Endometrium (tissue), 2 donors: Measurements from ENCODE around the gene CNTN5.
"Not testable (repeated sequence)": the region's sequence is repeated elsewhere in the genome, so short reads cannot be mapped to it uniquely, and the experiment has no call there.

Source experiments
- FAIRE-seq: peaks from 2 replicates; lab custom pipeline; 2012; peaks lifted over from hg19 to GRCh38; lab: Jason Lieb, UNC
- donor health status: control.
- donor health status: control.

The CNTN5 gene

DNA sequence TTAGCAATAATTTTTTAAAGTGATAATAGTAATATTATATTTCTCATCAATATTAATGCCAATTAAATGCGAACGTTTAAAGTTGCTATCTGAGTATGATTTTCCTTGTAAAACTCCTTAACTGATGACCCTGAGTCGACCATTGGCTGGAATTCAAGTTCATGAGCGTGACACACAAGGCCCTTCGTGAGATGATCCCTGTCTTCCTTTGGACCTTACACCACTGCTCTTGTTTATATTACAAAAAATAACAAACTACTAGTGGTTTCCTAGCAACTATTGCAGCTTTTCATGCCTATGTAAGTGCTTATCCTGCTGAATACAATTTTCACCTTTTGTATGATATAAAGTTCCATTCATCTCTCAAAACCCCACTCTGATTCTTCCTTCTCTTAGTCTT lies 752.9 kb downstream of the CNTN5 start:
- FAIRE-seq = no peak

DNA sequence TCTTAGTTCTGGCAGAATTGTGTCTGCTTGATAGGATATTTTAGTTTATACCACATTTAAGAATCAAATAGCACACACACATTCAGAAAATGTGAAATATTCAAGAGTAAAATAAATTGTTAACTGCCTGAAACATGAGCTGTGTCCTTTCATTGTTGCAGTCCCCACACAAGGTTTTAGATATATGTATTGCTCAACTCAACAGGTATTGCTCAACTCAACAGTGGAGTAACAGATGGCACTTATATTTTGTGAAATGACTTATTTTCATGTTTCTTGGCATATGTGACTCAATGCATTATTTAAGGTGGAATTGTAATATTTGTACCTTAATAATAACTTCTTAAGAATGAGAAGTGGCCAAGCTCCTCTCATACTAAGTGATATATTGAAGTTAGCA lies 760.3 kb downstream of the CNTN5 start:
- FAIRE-seq = no peak

DNA sequence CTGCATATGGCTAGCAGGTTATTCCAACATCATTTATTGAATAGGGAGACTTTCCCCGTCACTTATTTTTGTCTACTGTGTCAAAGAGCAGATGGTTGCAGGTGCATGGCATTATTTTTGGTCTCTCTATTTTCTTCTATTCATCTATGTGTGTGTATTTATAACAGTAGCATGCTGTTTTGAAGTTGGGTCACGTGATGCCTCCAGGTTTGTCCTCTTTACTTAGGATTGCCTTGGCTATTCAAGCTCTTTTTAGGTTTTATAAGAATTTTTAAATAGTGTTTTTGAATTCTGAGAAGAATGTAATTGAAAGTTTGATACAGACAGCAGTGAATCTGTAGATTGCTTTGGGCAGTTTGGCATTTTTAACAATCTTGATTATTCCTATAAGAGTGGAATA lies 770.6 kb downstream of the CNTN5 start:
- FAIRE-seq = no peak

DNA sequence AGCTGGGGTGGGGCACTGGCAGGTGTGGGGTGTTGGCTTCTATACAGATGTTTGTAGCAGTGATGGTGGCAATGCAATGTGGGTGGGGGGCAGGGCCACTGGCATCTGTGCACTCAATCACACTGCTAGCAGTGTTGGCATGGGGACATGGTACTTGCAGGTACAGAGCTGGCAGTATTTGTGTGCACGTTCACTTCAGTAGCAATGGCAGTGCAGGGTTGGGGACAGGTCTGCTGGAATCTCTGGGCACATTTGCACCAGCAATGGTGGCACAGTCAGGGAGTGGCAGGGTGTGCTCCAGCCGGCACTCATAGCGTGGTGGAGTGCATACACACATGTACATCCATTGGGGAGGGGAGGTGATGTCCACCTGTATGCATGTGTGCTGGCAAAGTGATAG lies 775.2 kb downstream of the CNTN5 start:
- no peak for FAIRE-seq

DNA sequence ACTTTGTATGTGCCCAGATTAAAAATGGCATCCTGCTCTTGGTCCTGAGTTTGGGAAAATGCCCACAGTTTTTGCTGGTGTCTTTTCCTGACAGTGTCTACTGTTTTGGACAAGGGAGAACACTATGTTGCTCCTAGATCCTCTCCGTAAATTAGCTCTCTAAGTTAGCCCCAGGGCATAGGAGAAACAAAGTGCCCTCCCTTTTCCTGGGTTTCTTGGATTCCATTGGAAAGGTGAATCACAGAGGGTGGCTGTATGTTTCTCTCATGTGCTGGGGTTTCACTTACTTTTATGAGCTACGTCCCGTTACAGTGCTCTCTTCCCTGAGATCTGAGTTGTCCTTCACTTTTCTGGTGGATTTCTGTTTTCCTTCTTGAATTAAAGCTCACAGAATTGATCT lies 782.8 kb downstream of the CNTN5 start:
- no peak for FAIRE-seq

DNA sequence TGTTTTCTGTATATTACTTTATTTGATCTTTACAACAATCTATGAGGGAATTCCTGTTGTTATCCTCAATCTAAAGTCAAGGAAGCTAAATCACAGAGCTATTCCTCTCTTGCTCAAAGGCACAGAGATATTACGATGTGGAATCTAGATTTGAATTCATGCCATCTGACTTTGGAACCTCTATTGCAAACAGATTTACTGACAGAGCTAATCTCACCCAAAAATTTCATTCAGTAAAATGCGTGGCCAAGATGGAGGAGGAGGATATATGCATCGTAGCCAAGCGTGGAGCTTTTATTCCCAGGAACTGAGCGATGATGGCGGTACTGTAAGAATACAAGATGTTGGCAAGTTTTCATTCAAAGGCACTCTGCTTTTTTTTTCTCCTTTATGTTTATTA lies 791.8 kb downstream of the CNTN5 start:
- no peak for FAIRE-seq

DNA sequence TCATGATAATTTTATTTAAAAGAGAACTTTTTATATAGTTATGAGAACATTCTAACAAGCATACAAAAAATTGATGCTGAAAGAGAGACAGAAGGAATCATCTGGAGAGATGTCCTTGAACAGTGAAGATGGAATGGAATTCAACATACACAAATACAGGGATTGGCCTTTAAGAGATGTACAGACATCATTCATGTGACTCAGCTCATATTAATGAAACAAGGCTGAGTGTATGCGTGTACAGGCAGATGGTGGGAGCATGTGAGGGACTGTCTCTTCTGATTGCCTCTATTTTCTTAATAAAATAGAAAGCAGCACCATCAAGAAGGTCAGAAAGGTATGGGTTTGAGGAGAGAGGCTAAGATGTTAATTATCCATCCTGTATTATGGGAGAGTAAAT lies 793.3 kb downstream of the CNTN5 start:
- no peak for FAIRE-seq

DNA sequence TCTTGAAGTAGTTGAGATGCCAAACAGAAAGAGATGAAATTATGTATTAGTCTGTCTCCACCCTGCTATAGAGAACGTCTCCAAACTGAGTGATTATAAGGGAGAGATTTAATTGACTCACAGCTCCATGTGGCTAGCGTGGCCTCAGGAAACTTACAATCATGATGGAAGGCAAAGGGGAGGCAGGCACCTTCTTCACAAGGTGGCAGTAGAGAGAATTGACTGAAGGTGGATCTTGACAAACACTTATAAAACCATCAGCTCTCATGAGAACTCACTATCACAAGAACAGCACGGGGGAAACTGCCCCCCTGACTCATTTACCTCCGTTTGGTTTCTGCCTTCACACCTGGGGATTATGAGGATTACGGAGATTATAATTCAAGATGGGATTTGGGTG lies 794.0 kb downstream of the CNTN5 start:
- FAIRE-seq = no peak

DNA sequence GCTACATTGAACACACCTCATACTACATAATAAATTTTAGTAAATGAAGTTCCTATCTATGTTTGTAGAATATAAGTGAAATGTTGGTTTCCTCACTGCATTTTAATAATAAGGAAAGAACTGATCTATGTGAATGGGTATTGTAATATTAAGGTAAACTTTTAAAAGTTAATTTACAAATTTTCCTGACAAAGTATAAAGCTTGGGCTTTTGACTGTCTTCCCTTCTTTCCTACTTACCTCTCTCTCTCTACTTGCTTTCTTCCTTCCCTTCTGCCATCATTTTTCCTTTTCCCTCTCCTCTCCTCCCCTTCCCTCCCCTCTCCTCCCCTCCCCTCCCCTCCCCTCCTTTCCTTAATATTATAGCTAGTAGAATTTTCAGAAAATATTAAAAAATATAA lies 798.2 kb downstream of the CNTN5 start:
- FAIRE-seq = no peak

DNA sequence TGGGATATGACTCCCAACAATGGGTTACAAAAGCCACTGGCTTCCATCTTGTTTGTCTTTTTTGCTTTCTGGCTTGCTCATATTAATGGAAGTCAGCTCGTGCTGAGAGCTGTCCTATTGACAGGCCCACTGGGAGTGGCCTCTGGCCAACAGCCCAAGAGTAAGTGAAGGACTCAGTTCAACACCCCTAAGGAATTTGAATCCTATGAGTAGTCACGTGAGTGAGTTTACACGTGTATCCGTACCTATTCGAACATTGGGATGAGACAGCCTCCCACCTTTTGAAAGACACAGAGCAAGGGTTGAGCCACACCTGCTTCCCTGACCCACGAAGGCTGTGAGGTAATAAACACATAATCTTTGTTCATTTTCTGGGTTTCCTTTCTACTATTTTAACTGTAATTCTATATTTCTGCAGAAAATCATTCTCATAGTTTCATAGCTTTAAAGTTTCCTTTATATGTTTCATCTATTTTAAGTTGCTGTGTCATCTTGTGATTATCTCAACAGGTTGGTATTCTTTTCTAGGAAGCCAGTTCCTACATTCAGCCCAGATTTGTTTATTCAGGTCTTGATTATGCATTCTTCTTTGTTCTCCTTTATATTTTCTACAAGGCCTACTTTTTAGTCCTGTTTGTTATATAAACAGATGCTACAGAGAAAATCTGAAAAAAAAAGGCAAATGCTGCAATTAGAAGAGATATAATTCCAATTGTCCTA lies 802.3 kb downstream of the CNTN5 start:
- no peak for FAIRE-seq

DNA sequence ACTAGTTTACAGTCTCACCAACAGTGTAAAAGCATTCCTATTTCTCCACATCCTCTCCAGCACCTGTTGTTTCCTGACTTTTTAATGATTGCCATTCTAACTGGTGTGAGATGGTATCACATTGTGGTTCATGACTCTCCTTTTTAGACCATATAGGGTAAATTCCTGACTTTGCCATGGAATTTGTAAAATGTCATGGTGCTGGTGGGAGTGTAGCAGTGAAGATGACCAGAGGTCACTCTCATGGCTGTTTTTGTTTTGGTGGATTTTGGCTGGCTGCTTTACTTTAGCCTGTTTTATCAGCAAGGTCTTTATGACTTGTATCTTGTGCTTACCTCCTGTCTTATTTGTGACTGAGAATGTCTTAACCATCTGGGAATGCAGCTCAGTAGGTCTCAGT lies 816.0 kb downstream of the CNTN5 start:
- FAIRE-seq = not testable (repeated sequence)

DNA sequence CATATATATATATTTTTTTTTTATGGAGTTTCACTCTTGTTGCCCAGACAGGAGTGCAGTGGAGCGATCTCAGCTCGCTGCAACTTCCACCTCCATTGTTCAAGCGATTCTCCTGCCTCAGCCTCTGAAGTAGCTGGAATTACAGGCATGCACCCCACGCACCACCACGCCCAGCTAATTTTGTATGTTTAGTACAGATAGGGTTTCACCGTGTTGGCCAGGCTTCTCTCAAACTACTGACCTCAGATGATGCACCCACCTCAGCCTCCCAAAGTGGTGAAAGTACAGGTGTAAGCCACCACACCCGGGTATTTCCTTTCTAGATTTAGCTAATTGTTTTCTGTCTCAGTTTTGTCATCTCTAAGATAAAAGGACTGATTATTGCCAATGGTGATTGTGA lies 821.1 kb downstream of the CNTN5 start:
- no peak for FAIRE-seq

DNA sequence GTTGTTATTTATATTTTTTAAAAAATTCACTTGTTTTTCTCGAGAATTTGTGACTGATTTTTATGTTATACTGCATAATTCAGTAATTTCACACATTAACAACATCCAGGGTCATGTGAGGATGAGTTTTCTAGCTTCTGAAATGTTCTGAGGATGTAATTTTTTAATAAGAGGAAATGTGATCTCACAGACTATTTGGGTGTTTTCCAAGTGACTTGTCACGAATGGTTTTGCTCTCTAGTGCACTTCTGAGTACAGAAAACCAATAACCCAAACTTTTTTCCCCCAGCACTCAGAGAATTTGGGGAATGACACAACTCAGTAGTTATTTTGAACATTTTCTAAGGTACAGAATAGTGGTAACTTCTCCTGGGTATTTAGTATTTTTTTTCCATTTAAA lies 845.2 kb downstream of the CNTN5 start:
- no peak for FAIRE-seq

DNA sequence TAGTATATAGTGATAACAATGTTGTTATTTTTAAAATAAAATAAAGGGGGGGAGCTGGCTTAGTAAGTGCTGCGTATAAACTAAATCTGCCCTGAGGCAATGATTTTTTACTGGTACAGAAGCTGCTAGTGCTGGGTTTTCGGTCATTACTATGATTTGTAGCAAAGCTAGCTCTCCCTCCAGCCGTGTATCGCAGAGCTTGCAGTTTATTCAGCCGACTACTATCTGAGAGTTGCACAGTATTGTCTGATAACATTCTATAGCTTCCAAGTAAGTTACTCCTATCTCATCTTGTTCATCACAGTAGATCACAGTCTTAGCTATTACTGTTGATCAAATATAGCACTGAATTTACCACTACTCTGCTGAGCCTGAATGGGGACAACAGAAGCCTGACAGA lies 860.9 kb downstream of the CNTN5 start:
- no peak for FAIRE-seq

DNA sequence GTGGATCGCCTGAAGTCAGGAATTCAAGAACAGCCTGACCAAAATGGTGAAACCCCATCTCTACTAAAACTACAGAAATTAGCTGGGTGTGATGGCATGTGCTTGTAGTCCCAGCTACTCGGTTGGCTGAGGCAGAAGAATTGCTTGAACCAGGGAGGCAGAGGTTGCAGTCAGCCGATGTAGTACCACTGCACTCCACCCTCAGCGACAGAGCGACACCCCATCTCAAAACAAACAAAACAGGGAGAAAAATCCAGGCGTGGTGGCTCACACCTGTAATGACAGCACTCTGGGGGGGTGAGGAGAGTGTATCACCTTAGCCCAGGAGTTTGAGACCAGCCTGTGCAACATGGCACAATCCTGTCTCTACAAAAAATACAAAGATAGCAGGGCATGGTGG lies 864.0 kb downstream of the CNTN5 start:
- no peak for FAIRE-seq

DNA sequence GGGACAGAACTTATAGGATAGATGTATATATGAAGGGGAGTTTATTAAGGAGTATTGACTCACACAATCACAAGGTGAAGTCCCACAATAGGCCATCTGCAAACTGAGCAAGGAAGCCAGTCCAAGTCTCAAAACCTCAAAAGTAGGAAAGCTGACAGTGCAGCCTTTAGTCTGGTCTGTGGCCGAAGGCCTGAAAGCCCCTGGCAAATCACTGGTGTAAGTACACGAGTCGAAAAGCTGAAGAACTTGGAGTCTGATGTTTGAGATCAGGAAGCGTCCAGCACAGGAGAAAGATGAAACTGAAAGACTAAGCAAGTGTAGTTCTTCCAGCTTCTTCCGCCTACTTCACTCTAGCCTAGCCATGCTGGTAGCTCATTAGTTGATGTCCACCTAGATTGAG lies 866.7 kb downstream of the CNTN5 start:
- no peak for FAIRE-seq

DNA sequence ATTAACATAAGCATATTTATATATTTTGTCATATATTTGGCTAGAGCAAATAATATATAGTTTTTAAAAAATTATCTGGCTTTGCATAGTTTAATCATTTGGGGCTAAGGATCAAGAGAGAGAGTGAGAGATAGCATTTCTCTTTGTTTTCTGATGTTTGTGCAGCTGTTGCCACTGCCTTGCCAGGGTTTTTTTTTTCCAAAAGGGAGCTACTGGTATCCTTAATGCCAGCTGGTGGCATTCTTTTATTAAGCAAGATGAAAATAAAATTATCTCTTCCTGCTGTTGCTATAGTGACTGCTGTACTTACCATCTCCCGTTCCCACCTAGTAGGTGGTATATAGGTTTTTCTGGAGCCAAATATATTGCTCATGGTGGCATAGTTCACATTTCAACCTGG lies 873.1 kb downstream of the CNTN5 start:
- FAIRE-seq = no peak

DNA sequence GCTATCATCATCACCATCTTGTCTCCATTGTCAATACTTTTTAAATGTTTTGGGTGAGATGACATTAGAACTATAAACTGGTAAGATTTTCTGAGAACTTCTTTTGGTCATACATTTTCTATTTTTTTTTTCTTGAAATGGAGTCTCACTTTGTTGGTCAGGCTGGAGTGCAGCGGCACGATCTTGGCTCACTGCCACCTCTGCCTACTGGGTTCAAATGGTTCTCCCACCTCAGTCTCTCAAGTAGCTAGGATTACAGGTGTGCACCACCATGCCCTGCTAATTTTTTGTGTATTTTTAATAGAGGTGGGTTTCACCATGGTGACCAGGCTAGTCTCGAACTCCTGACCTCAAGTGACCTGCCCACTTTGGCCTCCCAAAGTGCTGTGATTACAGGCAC lies 880.4 kb downstream of the CNTN5 start:
- FAIRE-seq = no peak

DNA sequence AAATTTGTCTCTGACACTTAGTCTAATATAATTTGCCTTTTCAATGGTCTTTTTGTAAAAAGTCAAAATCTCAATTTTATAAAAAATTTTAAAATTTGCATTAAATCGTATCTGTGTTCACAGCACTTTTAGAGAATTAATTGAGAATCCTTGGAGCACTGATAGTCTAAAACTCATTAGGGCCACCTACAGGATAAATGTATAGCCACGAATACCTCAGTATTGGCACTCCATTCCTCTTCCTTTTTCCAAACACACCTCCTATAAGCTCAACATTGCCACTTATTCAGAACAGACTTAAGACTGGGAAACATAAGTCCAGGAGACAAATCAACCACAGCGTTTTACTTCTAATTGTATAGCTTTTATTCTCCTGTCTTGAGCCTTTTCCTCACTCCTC lies 890.4 kb downstream of the CNTN5 start:
- FAIRE-seq = no peak

DNA sequence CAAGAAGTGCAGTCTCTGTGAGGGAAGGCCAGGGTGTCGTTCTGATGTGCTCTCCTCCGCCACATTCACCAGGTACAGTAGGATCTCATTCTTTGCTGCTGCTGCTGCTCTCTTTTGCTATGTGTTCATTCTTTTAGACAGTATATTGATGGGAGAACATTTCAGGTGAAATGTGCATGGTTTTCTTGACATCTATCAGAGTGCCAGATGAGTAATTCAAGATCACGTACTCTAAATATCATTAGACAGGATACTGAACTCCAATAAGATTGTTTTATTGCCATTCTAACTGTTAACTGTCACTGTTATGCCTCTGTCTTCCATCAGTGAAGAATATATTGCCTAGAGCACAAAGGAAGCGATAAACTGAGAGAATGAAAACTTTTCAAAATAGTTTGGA lies 895.3 kb downstream of the CNTN5 start:
- FAIRE-seq = no peak

DNA sequence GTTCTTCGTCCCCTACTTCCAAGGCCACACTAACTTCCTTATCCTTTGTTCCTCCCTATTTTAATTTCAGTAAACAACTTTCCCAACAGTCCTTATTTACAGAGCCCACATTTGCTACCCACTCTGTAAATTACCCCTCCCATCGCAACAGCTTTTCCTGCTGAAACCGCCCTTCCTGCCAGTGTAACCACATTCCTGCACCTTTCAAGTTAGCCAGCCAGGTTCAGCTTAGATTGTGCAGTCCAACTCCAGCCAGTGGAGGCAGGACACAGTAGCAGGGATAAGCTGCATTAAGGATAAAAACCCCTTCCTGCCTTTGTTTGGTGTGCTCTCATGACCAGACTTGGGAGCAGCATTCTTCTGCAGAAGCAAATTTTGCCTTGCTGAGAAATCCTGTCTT lies 898.0 kb downstream of the CNTN5 start:
- FAIRE-seq = no peak

DNA sequence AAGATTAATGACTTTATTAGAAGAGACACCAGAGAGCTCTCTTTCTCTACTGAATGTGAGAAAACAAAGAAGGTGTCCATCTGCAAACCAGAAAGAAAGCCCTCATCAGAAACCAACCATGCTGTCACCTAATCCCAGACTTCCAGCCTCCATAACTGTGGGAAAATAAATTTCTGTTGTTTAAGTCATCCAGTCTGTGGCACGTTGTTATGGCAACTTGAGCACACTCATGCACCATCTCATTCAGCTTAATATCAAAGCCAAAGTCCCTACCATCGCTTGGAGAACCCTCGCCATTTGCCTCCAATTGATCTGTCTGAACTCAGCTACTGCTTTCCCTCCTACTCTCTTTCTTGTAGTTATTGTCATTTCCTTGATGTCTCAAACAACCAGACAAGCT lies 900.2 kb downstream of the CNTN5 start:
- no peak for FAIRE-seq

DNA sequence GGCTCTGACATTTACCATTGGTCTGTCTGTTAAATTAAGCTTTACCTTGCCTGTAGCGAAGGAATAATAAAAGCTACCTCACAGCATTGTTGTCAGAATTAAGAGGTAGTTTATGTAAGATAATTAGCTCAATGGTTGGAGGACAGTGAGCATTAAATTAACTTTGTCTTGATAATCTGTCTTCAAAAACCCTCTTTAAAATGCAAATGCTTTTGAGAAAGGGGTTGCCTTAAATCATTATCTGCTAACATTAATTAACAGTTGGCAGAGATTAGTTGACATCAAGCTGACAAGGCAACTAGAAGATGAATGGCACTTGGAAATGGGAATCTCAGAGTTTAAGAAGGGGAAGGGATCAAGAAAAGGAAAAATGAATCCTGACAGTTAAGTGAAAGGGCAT lies 905.2 kb downstream of the CNTN5 start:
- FAIRE-seq = no peak

DNA sequence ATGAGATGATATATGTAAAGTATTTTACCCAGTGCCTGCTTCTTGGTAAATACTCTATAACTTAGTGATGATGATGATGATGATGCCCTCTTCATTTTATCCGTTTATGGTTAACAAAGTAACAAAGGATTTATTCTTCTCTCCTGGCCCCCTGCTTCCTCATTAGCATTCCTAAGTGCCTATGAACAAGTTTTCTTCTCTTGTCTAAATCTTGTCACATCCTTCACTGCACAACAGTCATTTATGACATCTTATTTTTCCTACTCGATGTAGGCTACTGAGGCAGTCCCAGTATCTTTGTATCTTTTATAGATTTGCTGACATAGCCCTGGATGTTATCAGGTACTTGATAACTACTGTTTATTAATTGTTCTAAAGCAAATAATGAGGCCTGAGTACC lies 911.9 kb downstream of the CNTN5 start:
- no peak for FAIRE-seq

DNA sequence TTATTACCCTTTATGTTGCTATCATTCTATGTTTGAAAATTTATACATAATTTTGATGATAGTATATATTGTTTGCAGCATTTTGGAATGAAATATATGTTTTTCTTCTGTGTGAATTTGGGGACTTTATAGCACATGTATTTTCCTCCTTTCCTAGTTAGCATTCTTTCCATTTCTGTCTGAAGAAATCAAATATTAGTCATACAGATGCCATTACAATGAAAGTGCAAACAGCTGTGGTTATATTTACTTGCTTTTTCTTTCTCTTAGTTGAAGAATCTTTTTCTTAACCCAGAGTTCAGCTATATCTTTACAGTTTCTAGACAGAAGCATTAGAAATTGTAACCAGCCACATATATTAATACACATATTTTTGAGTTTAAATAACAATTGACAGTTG lies 913.3 kb downstream of the CNTN5 start:
- FAIRE-seq = no peak
